ENCODE data around the gene ADARB1.

ADARB1 gene

GRCh38 chr21:45156459-45156858 lies 82.1 kb downstream of the ADARB1 start:
- DNase-seq (ENCODE audit: low read depth, low spot score): no peak
- TF ChIP-seq CTCF (IDR thresholded peaks at IDR 0.05; ENCODE audit: insufficient read depth, low read length, missing control alignments): no peak
- POLR2A ChIA-PET: no interaction called here
- H3K4me3 ChIP-seq (ENCODE audit: low read depth, low read length): no peak overlapping the region
- CTCF ChIA-PET: interaction anchor here (1.4 kb wide), 1 partner anchor 10 kb away, joined by 4 read pairs; no protein-coding TSS in a partner anchor

- POLR2A ChIA-PET: no interaction called here
- TF ChIP-seq CTCF (IDR thresholded peaks at IDR 0.05; ENCODE audit: insufficient read depth, low read length, missing control alignments): no peak
- no peak for DNase-seq (ENCODE audit: low read depth, low spot score)
- CTCF ChIA-PET: interaction anchor here (1.4 kb wide), 2 partner anchors 9 to 18 kb away, joined by 4 read pairs; no protein-coding TSS in a partner anchor
- no peak overlapping the region for H3K4me3 ChIP-seq (ENCODE audit: low read depth, low read length)
These were observed 83.6 kb downstream of the ADARB1 start for GRCh38 chr21:45157932-45158331.

DNA sequence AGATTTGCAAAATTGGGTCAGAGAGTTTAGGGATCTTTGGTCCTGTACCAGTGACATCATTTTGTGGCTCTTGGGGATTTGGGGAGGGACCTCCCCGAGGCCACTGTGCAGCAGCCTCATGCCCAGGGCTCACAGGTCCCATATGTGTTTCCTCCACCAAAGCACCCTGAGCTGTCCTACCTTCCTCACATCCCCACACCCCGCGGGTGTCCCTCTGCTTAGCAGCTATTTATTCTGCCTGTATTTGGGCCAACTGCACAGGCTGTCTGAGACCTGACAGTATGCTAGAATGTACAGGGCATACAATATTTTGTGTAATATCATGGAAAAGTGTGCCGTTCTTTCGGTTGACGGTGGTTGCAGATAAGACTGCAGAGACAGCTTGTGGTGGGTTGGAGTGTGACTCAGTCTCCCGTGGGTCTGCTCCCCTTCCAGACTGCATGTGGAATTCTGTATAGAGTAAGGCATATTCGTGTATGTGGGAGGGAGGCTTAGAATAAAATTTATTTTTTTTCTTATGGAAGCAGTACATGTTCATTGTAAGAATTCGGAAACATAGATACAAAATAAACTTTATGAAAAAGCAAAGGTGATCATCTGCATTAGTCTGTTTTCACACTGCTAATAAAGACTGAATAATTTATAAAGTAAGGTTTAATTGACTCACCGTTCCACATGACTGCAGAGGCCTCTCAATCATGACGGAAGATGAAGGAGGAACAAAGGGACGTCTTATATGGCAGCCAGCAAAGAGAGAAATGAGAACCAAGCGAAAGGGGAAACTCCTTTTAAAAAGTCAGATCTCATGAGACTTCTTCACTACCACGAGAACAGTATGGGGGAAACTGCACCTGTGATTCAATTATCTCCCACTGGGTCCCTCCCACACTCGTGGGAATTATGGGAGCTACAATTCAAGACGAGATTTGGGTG lies 84.4 kb downstream of the ADARB1 start:
- TF ChIP-seq CTCF (IDR thresholded peaks at IDR 0.05; ENCODE audit: insufficient read depth, low read length, missing control alignments): no peak
- H3K4me3 ChIP-seq (ENCODE audit: low read depth, low read length): no peak overlapping the region
- CTCF ChIA-PET: no interaction called here
- DNase-seq (ENCODE audit: low read depth, low spot score): no peak
- POLR2A ChIA-PET: no interaction called here

GRCh38 chr21:45160198-45160597 lies 85.8 kb downstream of the ADARB1 start:
- CTCF ChIA-PET: interaction anchor here (10.4 kb wide), 1 partner anchor 22 kb away, joined by 88 read pairs; no protein-coding TSS in a partner anchor

GRCh38 chr21:45161038-45161945 lies 86.9 kb downstream of the ADARB1 start:
- POLR2A ChIA-PET: no interaction called here
- CTCF ChIA-PET: interaction anchor here (10.4 kb wide), 1 partner anchor 23 kb away, joined by 88 read pairs; no protein-coding TSS in a partner anchor
- no peak for DNase-seq (ENCODE audit: low read depth, low spot score)
- H3K4me3 ChIP-seq (ENCODE audit: low read depth, low read length): no peak overlapping the region
- no peak for TF ChIP-seq CTCF (IDR thresholded peaks at IDR 0.05; ENCODE audit: insufficient read depth, low read length, missing control alignments)

More at GRCh38 chr21:45160198-45160597, 85.8 kb downstream of the ADARB1 start:
- no peak for TF ChIP-seq CTCF (IDR thresholded peaks at IDR 0.05; ENCODE audit: insufficient read depth, low read length, missing control alignments)
- POLR2A ChIA-PET: no interaction called here
- no peak overlapping the region for H3K4me3 ChIP-seq (ENCODE audit: low read depth, low read length)
- no peak for DNase-seq (ENCODE audit: low read depth, low spot score)
